ENCODE data around the gene BBOX1.

DNA sequence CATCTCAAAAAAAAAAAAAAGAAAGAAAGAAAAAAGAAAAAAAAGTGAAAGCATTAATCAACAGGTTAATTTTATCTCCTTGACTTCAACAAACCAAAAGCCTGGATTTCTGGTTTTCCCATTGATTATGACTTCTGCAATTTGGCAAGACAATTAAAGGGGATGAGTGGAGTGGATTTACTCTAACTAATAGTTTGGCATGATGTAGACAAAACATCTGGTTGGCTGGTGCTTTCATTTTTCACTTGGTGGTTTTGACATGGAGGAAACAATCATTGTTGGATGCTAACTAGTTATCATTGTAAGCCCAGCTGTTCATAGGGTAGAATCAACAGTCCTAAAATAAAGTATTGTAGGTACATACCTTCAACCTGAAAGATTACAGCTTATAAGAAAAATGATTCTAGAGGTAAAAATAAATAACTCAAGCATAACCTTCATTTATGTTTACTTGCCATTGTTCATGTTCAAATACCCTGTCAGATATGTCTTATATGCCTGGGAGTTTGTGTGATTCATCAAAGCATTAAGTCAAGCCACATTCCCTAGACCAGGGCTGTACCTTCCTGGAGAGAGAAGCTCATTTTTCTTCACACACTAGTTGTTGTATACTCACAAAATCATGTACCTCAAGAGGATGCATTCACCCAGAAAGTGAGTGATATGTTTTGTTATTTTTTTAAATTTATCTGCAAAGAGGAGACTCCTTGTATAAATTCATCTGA, 31.6 kb upstream of the BBOX1 start:
- no peak for TF ChIP-seq CTCF (IDR thresholded peaks at IDR 0.05; ENCODE audit: poor library complexity, severe bottlenecking)
- TF ChIP-seq TAF1 (IDR thresholded peaks at IDR 0.05; ENCODE audit: low read depth), result no peak
- no peak for TF ChIP-seq EP300 (conservative IDR thresholded peaks at IDR 0.05; ENCODE audit: poor library complexity, severe bottlenecking)
- no peak for TF ChIP-seq SMC3 (conservative IDR thresholded peaks at IDR 0.05; ENCODE audit: poor library complexity)
- no peak for TF ChIP-seq POLR2AphosphoS5 (IDR thresholded peaks at IDR 0.05)

Measured in neural cell (in vitro differentiated cells).